Measurements from ENCODE around the gene ZNF516. TPM values are rescaled to one million over a fixed set of nuclear protein-coding genes. Genes with fewer than 3 reads are reported as not detected.

ZNF516 gene
- total RNA-seq, 1 donor: 16.3 TPM

DNA sequence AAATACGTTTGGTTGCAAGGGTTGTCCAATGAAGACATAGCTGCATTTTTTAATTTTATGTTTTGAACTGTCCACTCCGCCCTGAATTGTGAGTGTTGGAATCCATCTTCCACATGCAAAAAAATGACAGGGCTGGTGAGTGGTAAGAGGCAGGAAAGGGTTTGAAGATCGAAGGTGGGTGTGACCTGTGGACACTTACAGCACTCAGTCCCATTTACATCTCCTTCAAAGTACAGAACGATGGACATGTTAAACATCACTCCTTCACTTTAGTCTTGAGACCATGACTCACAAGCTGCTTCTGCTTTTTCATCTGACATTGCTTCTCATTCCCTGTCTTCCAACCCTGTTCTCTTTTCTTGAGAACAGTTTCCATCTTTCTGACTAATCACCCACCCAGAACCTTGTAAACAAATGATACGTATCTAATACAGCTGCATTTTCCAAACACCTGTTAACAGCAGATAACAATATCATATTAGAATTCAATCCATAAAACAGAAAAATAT lies 179.3 kb downstream of the ZNF516 start:
- Histone ChIP-seq H3K36me3 (ENCODE audit: insufficient read depth, low read length) (no peaks in the 10 kb centered on the region), H3K27ac (ENCODE audit: low read depth, low read length) (no peak overlapping the region), H2AFZ (ENCODE audit: low read length) (no peak overlapping the region), H3K27me3 (ENCODE audit: insufficient read depth, low read length) (no peaks in the 10 kb centered on the region), H3K4me1 (ENCODE audit: insufficient read depth, low read length) (no peaks in the 10 kb centered on the region), H3K4me3 (ENCODE audit: insufficient read depth, low read length) (no peak overlapping the region), H3K9me3 (ENCODE audit: low read depth, low read length) (no peaks in the 10 kb centered on the region), H3K79me2 (ENCODE audit: insufficient read depth, low read length) (no peaks in the 10 kb centered on the region), H4K20me1 (ENCODE audit: insufficient read depth, low read length) (no peaks in the 10 kb centered on the region), H3K4me2 (ENCODE audit: insufficient read depth, low read length) (no peak overlapping the region)
- TF ChIP-seq, protein P1, sequence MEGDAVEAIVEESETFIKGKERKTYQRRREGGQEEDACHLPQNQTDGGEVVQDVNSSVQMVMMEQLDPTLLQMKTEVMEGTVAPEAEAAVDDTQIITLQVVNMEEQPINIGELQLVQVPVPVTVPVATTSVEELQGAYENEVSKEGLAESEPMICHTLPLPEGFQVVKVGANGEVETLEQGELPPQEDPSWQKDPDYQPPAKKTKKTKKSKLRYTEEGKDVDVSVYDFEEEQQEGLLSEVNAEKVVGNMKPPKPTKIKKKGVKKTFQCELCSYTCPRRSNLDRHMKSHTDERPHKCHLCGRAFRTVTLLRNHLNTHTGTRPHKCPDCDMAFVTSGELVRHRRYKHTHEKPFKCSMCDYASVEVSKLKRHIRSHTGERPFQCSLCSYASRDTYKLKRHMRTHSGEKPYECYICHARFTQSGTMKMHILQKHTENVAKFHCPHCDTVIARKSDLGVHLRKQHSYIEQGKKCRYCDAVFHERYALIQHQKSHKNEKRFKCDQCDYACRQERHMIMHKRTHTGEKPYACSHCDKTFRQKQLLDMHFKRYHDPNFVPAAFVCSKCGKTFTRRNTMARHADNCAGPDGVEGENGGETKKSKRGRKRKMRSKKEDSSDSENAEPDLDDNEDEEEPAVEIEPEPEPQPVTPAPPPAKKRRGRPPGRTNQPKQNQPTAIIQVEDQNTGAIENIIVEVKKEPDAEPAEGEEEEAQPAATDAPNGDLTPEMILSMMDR (IDR thresholded peaks at IDR 0.05; ENCODE audit: extremely low read depth, low read depth, low read length): no peak
- no peak for DNase-seq (ENCODE audit: insufficient read length, low spot score, missing footprints)

DNA sequence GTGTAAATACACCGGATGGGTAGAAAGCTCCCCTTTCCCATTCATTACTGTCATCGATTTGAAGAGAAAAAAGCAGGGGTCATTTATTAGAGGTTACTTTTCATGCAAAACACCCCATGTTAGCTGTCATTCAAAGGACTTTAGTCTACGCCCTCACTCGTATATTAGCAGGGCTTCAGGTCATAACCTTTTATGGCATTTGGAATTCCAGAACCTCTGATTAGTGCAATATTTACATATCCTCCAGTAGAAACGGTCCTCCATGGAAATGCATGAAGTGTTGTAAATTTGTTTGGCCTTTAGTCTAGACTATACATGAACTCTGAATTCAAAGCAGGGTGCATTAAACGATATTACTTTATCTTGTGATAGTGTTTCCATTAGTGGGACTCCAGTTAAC lies 180.5 kb downstream of the ZNF516 start:
- Histone ChIP-seq H2AFZ (ENCODE audit: low read length) (no peak overlapping the region), H3K4me3 (ENCODE audit: insufficient read depth, low read length) (no peak overlapping the region), H3K4me2 (ENCODE audit: insufficient read depth, low read length) (no peak overlapping the region), H3K79me2 (ENCODE audit: insufficient read depth, low read length) (no peaks in the 10 kb centered on the region), H3K27me3 (ENCODE audit: insufficient read depth, low read length) (no peaks in the 10 kb centered on the region), H4K20me1 (ENCODE audit: insufficient read depth, low read length) (no peaks in the 10 kb centered on the region), H3K36me3 (ENCODE audit: insufficient read depth, low read length) (no peaks in the 10 kb centered on the region), H3K9me3 (ENCODE audit: low read depth, low read length) (no peaks in the 10 kb centered on the region), H3K27ac (ENCODE audit: low read depth, low read length) (no peak overlapping the region), H3K4me1 (ENCODE audit: insufficient read depth, low read length) (no peaks in the 10 kb centered on the region)
- TF ChIP-seq, protein P1 (IDR thresholded peaks at IDR 0.05; ENCODE audit: extremely low read depth, low read depth, low read length): no peak
- no peak for DNase-seq (ENCODE audit: insufficient read length, low spot score, missing footprints)

DNA sequence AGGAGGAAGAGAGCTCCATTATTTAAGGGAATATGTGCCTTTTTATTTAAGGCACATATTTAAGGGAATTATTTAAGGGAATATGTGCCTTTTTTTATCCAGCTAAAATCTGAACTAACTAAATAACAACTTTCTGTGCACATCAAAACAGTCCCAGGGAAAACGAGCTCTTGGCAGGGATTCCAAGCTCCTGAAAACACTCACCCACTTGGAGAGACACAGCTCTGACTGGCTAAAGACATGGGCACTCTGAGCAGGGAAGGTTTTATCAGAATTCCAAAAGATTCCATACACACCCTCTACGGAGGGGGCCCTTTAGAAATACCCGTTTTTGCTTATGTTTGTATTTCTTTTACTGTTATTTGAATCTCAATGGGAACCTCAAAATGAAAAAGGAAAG lies 181.0 kb downstream of the ZNF516 start:
- no peaks in the 10 kb centered on the region for H3K9me3 ChIP-seq (ENCODE audit: low read depth, low read length)
- H3K4me3 ChIP-seq (ENCODE audit: insufficient read depth, low read length): no peak overlapping the region
- no peak for DNase-seq (ENCODE audit: insufficient read length, low spot score, missing footprints)
- TF ChIP-seq, protein P1 (IDR thresholded peaks at IDR 0.05; ENCODE audit: extremely low read depth, low read depth, low read length): no peak
- no peaks in the 10 kb centered on the region for H3K79me2 ChIP-seq (ENCODE audit: insufficient read depth, low read length)
- H3K36me3 ChIP-seq (ENCODE audit: insufficient read depth, low read length): no peaks in the 10 kb centered on the region
- H3K4me1 ChIP-seq (ENCODE audit: insufficient read depth, low read length): no peaks in the 10 kb centered on the region
- H3K27me3 ChIP-seq (ENCODE audit: insufficient read depth, low read length): no peaks in the 10 kb centered on the region
- no peaks in the 10 kb centered on the region for H4K20me1 ChIP-seq (ENCODE audit: insufficient read depth, low read length)
- no peak overlapping the region for H3K27ac ChIP-seq (ENCODE audit: low read depth, low read length)
- H2AFZ ChIP-seq (ENCODE audit: low read length): no peak overlapping the region
- H3K4me2 ChIP-seq (ENCODE audit: insufficient read depth, low read length): no peak overlapping the region
